Activated CD4-positive, alpha-beta T cell treated with anti-CD3 and anti-CD28 coated beads for 36 hours (primary cell): ENCODE results near the gene PTPRB. TPM values are rescaled to one million over a fixed set of nuclear protein-coding genes. Genes with fewer than 3 reads are reported as not detected.

ENCODE experiments used
- ATAC-seq: fragments of 200-7000 bp; cut with Tn5 transposase; one replicate; pipeline ENCODE4 v1.10.0; 2021; ENCODE audit warnings: mild to moderate bottlenecking, moderate library complexity
- CTCF ChIA-PET: fragments of 350-600 bp; sonication (Branson Sonifier 250); formaldehyde crosslinking; loops from one replicate; lab custom pipeline; 2021; ENCODE audit warnings: antibody characterized with exemption; lab: Charles Lee
- POLR2A ChIA-PET: fragments of 350-600 bp; sonication (Branson Sonifier 250); formaldehyde crosslinking; loops from one replicate; lab custom pipeline; 2021; ENCODE audit warnings: antibody characterized with exemption, inconsistent platforms; lab: Charles Lee
- DNase-seq: peaks from one replicate; pipeline ENCODE4 v3.0.0-alpha.2; 2020
- H3K27ac Mint-ChIP-seq: one replicate; pipeline ENCODE4 v1.8.0; 2021; ENCODE audit warnings: mixed read lengths
- H3K27me3 Mint-ChIP-seq: one replicate; pipeline ENCODE4 v1.8.0; 2021; ENCODE audit warnings: mixed read lengths
- H3K36me3 Mint-ChIP-seq: one replicate; pipeline ENCODE4 v1.8.0; 2021; ENCODE audit warnings: low read depth, mixed read lengths
- H3K4me1 Mint-ChIP-seq: one replicate; pipeline ENCODE4 v1.8.0; 2021; ENCODE audit warnings: mixed read lengths
- H3K4me3 Mint-ChIP-seq: one replicate; pipeline ENCODE4 v1.8.0; 2021; ENCODE audit warnings: mild to moderate bottlenecking, moderate library complexity, mixed read lengths
- H3K9me3 Mint-ChIP-seq: one replicate; pipeline ENCODE4 v1.8.0; 2021; ENCODE audit warnings: low read depth, mixed read lengths
- intact Hi-C, 2 experiments: fragments of 100-400 bp; cut with DNase I in 1 of 2; cut with micrococcal nuclease in 1 of 2; formaldehyde crosslinking; loops; one replicate each; pipeline versions ENCODE4 v1.14.2 to v1.15.1; 2022 to 2024; cut with DNase I, micrococcal nuclease
- total RNA-seq, 2 experiments: library from RNA; stranded (reverse); gene quantifications; one replicate each; pipeline ENCODE4 v1.2.3, GENCODE V29; 2021

PTPRB gene
- not detected for total RNA-seq

DNA sequence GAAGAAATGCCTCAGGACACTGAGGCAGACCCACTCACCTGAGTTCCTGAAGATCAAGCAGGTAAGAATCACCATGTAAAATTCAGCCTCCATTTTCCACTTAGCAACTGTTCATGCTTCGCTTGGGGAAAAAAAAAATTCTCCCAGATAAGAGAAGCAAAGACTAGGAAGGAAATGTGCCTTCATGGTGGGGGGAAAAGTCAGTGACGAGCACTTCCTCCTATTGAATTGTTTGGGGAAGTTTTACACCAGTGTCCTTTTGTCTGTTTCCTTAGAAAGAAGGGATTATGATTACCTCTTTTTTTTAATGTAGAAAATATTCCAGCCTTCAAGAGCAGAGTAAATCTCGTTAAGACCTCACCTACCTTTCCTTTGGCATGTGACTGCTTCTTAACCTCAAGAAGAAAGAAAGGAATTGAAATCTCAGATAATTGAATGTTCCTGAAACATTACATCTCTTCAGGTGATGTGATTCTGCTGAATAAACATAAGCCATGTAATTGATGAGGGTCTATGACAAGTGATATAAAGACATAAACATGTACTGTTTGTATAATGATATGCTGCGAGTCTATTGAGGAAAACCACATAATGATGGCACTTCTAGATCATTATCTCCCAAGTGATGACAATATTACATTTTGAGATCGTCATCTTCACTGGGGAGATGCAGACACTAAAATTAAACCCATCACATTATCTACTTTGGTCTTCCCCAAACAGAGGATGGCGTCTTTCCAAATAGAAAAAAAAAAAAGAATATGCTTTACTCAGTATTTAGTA, at the start of gene PTPRB:
TSS of gene PTPRB (minus strand) at position 127 of the 783 bp plus-strand sequence. CDS start at position 93, 34 bp downstream.
- peaks cover 12% of the 10 kb centered on the region for H3K27me3 Mint-ChIP-seq
- H3K36me3 Mint-ChIP-seq, result no peaks in the 10 kb centered on the region
- intact Hi-C loops, result no loop called here
- no peaks in the 10 kb centered on the region for H3K4me1 Mint-ChIP-seq
- CTCF ChIA-PET, result no interaction called here
- ATAC-seq, result no peak
- no peak within 1 kb of the TSS for H3K4me3 Mint-ChIP-seq
- POLR2A ChIA-PET, result no interaction called here
- H3K27ac Mint-ChIP-seq, result no peak within 1 kb of the TSS
- no peaks in the 10 kb centered on the region for H3K9me3 Mint-ChIP-seq
- DNase-seq, result no peak

DNA sequence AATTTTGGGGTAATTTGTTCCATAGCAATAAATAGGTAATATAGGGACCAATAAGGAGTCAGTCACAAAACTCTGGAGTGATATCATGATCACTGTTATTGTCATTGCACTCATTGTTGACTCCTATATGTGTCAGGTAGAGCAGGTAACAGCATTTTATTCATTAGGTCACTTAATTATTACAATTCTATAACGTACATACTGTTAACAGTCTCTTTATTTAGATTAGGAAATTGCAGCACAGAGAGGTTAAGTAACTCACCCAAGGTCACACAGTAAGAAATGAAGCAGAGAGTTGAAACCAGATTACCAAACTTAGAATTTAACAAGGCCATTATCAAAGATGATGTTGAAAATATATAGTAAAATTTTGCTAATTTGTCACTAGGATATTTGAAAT, 49.7 kb upstream of the PTPRB start:
- POLR2A ChIA-PET, result no interaction called here
- no peak for ATAC-seq
- CTCF ChIA-PET, result no interaction called here
- Mint-ChIP-seq H3K4me1 (no peaks in the 10 kb centered on the region), H3K27ac (no peak overlapping the region), H3K36me3 (no peaks in the 10 kb centered on the region), H3K4me3 (no peak overlapping the region), H3K9me3 (no peaks in the 10 kb centered on the region), H3K27me3 (peaks cover 4% of the 10 kb centered on the region)
- intact Hi-C loops, result no loop called here
- DNase-seq, result no peak

DNA sequence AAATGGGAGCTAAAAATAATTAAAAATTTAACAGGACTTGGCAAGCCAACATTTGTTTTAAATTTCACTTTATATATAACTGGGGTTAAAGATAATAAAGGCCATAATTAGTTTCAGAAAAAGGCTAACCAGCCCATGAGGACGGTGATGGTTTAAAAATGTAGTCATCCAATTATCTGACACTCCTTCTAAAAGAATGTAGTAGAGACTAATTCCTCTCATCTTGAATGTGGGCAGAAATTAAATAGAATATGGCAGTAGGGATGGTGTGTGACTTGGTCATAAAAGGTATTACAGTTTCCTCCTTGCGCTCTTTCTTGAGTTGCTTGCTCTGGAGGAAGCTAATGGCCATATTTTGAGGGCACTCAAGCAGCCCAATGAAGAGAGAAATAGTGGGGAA, 49.1 kb upstream of the PTPRB start:
- Mint-ChIP-seq H3K4me3 (no peak overlapping the region), H3K9me3 (no peaks in the 10 kb centered on the region), H3K4me1 (no peaks in the 10 kb centered on the region), H3K27me3 (peaks cover 5% of the 10 kb centered on the region), H3K36me3 (no peaks in the 10 kb centered on the region), H3K27ac (no peak overlapping the region)
- ATAC-seq (no peak), DNase-seq (no peak)
- ChIA-PET POLR2A (no interaction called here), CTCF (interaction anchor here (0.9 kb wide), 1 partner anchor 13 kb away, joined by 4 read pairs; no protein-coding TSS in a partner anchor)
- intact Hi-C loops, result no loop called here

DNA sequence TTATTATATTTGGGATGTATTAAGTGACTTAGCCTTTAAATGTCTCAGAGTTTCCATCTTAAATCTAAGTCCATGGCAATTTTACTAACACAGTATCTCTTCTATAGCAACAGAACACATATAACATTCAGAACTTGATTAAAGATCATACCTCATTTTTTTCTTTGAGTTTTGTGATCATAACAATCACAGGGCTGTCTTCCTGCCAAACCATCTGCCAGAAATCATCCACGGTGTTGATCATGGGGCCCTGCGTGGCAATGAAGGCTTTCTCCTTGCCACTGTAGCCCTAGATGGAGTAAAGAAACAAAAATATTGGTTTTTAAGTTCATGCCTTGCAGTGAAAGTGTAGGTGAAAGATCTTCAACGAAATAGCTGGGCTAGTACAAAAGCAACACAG, 46.7 kb upstream of the PTPRB start:
- Mint-ChIP-seq H3K27me3 (peaks cover 7% of the 10 kb centered on the region), H3K27ac (no peak overlapping the region), H3K4me3 (no peak overlapping the region), H3K4me1 (no peaks in the 10 kb centered on the region), H3K9me3 (no peaks in the 10 kb centered on the region), H3K36me3 (no peaks in the 10 kb centered on the region)
- ChIA-PET POLR2A (no interaction called here), CTCF (no interaction called here)
- DNase-seq (no peak), ATAC-seq (no peak)
- intact Hi-C loops, result no loop called here

DNA sequence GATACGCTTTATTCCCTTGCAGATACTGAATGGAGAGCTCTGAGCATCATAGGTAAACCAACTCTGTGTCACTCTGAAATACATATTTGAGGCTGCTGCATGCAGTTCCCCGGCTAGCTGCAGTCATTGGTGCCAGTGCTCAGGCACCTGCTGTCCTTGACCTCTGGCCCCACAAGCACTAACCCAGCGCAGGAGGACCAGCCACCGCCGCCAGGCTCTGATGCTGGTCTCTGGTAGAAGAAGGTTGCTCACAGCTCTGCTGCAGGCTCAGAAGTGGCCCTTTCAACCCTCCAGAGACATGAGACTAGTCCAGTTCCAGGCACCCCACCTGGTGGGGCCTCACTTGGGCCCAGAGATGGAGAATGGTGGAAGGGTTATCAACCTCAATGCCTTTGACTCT, 34.5 kb upstream of the PTPRB start:
- Mint-ChIP-seq H3K9me3 (no peaks in the 10 kb centered on the region), H3K4me3 (no peak overlapping the region), H3K4me1 (no peaks in the 10 kb centered on the region), H3K27ac (no peak overlapping the region), H3K27me3 (peaks cover 2% of the 10 kb centered on the region), H3K36me3 (no peaks in the 10 kb centered on the region)
- DNase-seq (no peak), ATAC-seq (no peak)
- ChIA-PET POLR2A (no interaction called here), CTCF (no interaction called here)
- intact Hi-C loops, result no loop called here

DNA sequence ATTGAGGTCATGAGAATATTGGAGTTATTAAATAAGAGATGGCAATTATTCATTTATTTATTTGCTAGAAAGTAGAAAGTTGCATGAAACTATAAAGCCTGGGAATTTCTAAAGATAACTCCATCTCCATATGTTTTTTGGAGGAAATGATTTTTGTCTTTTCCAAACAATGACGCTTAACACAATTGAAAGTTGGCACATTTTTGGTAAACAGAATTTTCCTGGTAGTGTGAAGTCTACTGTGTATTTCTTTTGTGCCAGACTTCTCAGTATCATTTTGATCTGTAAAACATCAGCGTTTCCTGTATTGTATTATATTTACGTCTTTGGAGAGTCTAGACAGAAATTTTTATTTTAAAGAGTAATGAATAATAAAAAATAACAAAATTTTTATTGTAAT, 33.7 kb upstream of the PTPRB start:
- H3K27me3 Mint-ChIP-seq, result peaks cover 2% of the 10 kb centered on the region
- POLR2A ChIA-PET, result no interaction called here
- CTCF ChIA-PET, result no interaction called here
- DNase-seq (no peak), ATAC-seq (no peak)
- H3K9me3 Mint-ChIP-seq, result no peaks in the 10 kb centered on the region
- H3K4me1 Mint-ChIP-seq, result no peaks in the 10 kb centered on the region
- no peaks in the 10 kb centered on the region for H3K36me3 Mint-ChIP-seq
- no peak overlapping the region for H3K4me3 Mint-ChIP-seq
- H3K27ac Mint-ChIP-seq, result no peak overlapping the region
- intact Hi-C loops, result no loop called here

DNA sequence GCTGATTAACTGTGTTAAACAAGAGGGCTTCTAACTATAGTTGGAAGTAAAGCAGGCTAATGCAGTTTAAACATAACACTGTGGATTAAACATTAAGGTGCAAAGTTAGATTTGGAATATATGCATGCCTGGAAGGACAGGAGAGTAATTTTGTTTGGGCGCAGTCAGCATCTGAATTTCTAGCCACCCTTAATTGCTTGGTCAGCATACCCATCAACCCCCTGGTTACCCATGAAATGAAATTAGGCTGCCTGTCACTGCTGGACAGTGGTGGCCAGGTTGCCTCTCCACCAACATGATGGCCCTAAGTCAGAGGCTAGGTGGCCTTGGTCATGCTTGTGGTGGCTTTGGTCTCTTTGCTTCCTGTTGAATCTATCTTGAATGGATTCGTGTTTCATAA, 30.0 kb upstream of the PTPRB start:
- ChIA-PET CTCF (no interaction called here), POLR2A (no interaction called here)
- Mint-ChIP-seq H3K9me3 (no peaks in the 10 kb centered on the region), H3K36me3 (no peaks in the 10 kb centered on the region), H3K4me3 (no peak overlapping the region), H3K4me1 (no peaks in the 10 kb centered on the region), H3K27me3 (peaks cover 2% of the 10 kb centered on the region), H3K27ac (no peak overlapping the region)
- ATAC-seq, result no peak
- DNase-seq, result no peak
- intact Hi-C loops, result no loop called here

DNA sequence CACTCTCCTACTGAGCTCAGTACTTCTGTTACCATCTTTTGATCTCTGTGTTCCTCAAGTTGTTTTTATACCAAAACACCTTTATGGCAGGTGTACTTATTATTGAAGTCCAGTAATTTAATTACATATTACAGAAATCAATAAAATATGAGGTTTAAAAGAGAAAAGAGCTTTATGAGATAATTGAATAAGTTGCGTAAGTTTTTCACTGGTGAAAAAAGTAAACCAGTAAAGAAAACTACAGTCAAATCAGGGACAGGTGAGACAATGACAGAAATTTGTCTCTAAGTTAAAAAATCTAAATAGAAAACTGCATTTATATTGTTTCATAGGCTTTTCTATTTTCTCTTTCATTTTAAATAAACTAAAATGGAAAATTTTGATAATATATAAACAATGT, 29.1 kb upstream of the PTPRB start:
- intact Hi-C loops, result no loop called here
- CTCF ChIA-PET, result no interaction called here

DNA sequence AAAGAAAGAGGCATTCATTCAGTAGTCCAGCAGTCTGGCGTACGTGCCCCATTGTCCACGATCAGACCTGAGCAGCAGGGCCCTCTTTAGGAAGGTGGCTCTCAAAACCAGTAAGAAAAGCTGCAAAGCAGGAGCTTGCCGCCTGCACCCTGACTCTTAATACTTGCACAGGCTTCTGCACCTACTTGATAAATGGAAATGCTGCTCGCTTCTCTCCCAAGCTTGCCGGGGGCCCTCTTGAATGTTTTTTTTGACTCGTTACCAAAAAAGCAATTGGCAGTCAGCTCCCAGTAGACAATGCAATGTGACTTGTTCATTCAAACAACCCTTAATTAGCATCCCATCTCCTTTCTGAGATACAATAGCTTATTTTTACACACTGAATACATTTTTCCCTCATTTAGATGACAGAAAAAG, 27.2 kb upstream of the PTPRB start:
- H3K27me3 Mint-ChIP-seq, result peaks cover 2% of the 10 kb centered on the region
- ATAC-seq, result no peak
- ChIA-PET POLR2A (interaction anchor here (0.5 kb wide), 1 partner anchor 51 kb away, joined by 7 read pairs; no protein-coding TSS in a partner anchor), CTCF (interaction anchor here (0.6 kb wide), 1 partner anchor 764 kb away, joined by 3 read pairs; no protein-coding TSS in a partner anchor)
- DNase-seq, result no peak
- no peaks in the 10 kb centered on the region for H3K36me3 Mint-ChIP-seq
- no peak overlapping the region for H3K27ac Mint-ChIP-seq
- H3K4me1 Mint-ChIP-seq, result peaks cover 5% of the 10 kb centered on the region
- H3K9me3 Mint-ChIP-seq, result no peaks in the 10 kb centered on the region
- no peak overlapping the region for H3K4me3 Mint-ChIP-seq
- intact Hi-C loops, result no loop called here

More for the DNA sequence above, 29.1 kb upstream of the PTPRB start:
- Mint-ChIP-seq H3K4me1 (peaks cover 5% of the 10 kb centered on the region), H3K27ac (no peak overlapping the region), H3K4me3 (no peak overlapping the region), H3K27me3 (peaks cover 2% of the 10 kb centered on the region), H3K9me3 (no peaks in the 10 kb centered on the region), H3K36me3 (no peaks in the 10 kb centered on the region)
- ATAC-seq (no peak), DNase-seq (no peak)
- POLR2A ChIA-PET, result no interaction called here

DNA sequence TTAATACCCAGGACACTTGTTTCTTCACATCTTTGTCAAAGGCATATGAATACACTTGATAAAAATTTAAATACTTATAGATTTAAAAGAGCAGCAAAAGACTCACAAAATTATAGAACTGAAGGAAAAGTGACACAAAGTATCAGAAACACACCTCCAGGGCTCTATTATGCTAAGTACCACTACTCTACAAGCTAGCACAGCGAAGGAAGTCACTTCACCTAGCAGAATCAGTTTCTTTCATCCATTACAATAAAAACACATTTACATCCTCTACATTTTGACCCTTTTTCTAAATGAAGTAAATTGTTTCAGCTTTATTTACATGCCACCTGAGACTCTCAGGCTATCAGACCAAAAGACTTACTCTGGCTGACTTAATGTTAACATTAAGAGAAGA, 26.6 kb upstream of the PTPRB start:
- Mint-ChIP-seq H3K4me3 (no peak overlapping the region), H3K27ac (no peak overlapping the region), H3K27me3 (no peaks in the 10 kb centered on the region), H3K9me3 (no peaks in the 10 kb centered on the region), H3K4me1 (peaks cover 5% of the 10 kb centered on the region), H3K36me3 (no peaks in the 10 kb centered on the region)
- CTCF ChIA-PET, result interaction anchor here (0.6 kb wide), 1 partner anchor 763 kb away, joined by 3 read pairs; no protein-coding TSS in a partner anchor
- ATAC-seq, result no peak
- intact Hi-C loops, result no loop called here
- DNase-seq, result no peak
- POLR2A ChIA-PET, result no interaction called here

DNA sequence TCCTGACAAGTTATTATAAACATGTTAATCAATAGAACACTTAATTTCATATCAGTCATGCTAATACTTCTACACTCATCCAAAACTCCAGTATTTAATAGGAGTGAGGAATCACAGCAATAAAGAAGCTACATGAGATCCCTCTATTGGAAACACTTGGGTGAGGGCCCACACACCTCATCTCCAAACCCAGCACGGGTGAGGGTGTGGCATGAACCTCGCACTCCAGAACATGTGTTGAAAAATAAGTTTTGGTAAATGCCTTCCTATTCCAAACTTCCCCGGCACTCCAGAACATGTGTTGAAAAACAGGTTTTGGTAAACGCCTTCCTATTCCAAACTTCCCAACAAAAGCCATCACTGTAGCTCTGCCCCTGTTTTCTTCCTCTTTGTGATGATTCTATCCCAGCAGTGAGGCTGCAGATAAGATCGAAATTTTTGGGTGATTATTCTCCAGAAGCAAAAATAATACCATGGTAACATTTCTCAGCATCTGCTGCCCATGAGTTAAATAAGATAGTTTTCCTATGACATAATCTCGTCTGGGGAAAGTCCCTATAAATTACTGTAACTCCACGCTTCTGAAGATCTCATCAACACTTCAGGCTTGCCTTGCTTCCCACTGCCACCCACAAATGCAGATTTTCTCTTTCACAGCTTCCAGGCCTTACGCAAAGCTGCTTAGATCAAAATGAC, 24.4 kb upstream of the PTPRB start:
- no peak overlapping the region for H3K4me3 Mint-ChIP-seq
- peaks cover 5% of the 10 kb centered on the region for H3K4me1 Mint-ChIP-seq
- ChIA-PET CTCF (no interaction called here), POLR2A (no interaction called here)
- H3K9me3 Mint-ChIP-seq, result no peaks in the 10 kb centered on the region
- DNase-seq (no peak), ATAC-seq (no peak)
- intact Hi-C loops, result no loop called here
- no peaks in the 10 kb centered on the region for H3K36me3 Mint-ChIP-seq
- H3K27me3 Mint-ChIP-seq, result no peaks in the 10 kb centered on the region
- H3K27ac Mint-ChIP-seq, result no peak overlapping the region
